HepG2 (cell line): Measurements from ENCODE around the gene CIITA. TPM values are rescaled to one million over a fixed set of nuclear protein-coding genes. Genes with fewer than 3 reads are reported as not detected.

Experiments used
- DR1 ChIP-seq: sonication (generic); formaldehyde crosslinking; IDR thresholded peaks from 2 replicates; pipeline ENCODE4 v1.8.0; 2021; ENCODE audit warnings: mild to moderate bottlenecking, missing genetic modification reagents, inconsistent platforms
- JUN ChIP-seq: sonication (generic); formaldehyde crosslinking; IDR thresholded peaks from 2 replicates; pipeline ENCODE4 v1.4.0; 2020; ENCODE audit warnings: mild to moderate bottlenecking, missing genetic modification reagents
- MIER2 ChIP-seq: IDR thresholded peaks from 2 replicates; pipeline ENCODE4 v1.6.1; 2016; ENCODE audit warnings: missing biosample characterization, missing genetic modification reagents
- NCOR1 ChIP-seq: fragments of 200-600 bp; sonication (generic); IDR thresholded peaks from 2 replicates; pipeline ENCODE4 v1.7.0; 2017; ENCODE audit warnings: antibody characterized with exemption, low read length, borderline replicate concordance
- SATB2 ChIP-seq: sonication (generic); formaldehyde crosslinking; IDR thresholded peaks from 2 replicates; pipeline ENCODE4 v1.5.0; 2020; ENCODE audit warnings: missing genetic modification reagents
- SP1 ChIP-seq, 2 experiments: fragments of 450-650 bp in 1 of 2; sonication (generic) in 1 of 2; formaldehyde crosslinking in 1 of 2; IDR thresholded peaks; 2 replicates each; pipeline versions ENCODE4 v1.4.0 to v1.6.1; 2016 to 2020; ENCODE audit warnings: missing genetic modification reagents in 1 of 2
- SRSF1 ChIP-seq: fragments of 200-400 bp; formaldehyde crosslinking; optimal IDR thresholded peaks from 2 replicates; pipeline ENCODE3; 2017; ENCODE audit warnings: mild to moderate bottlenecking, low read depth, low read length, moderate library complexity
- STAG1 ChIP-seq: sonication (generic); formaldehyde crosslinking; IDR thresholded peaks from 2 replicates; pipeline ENCODE4 v1.4.0; 2020; ENCODE audit warnings: missing genetic modification reagents
- ZFY ChIP-seq: sonication (generic); formaldehyde crosslinking; IDR thresholded peaks from 2 replicates; pipeline ENCODE4 v1.4.0; 2020; ENCODE audit warnings: missing genetic modification reagents
- ZNF274 ChIP-seq: sonication (generic); formaldehyde crosslinking; IDR thresholded peaks from 2 replicates; pipeline ENCODE4 v1.5.1; 2020; ENCODE audit warnings: mild to moderate bottlenecking, missing genetic modification reagents
- ZNF329 ChIP-seq: sonication (generic); formaldehyde crosslinking; IDR thresholded peaks from 2 replicates; pipeline ENCODE4 v1.9.0; 2021; ENCODE audit warnings: low read depth, mild to moderate bottlenecking, missing genetic modification reagents
- ZNF746 ChIP-seq: sonication (generic); formaldehyde crosslinking; IDR thresholded peaks from 2 replicates; pipeline ENCODE4 v1.8.0; 2022; ENCODE audit warnings: mild to moderate bottlenecking, missing genetic modification reagents
- polyA plus RNA-seq, 8 experiments: library from polyadenylated mRNA; depleted of rRNA in 3 of 8; stranded (reverse) in 7 of 8; unstranded in 1 of 8; fragments of >200 nt; fragmentation: Illumina TruSeq in 4 of 8; extraction: Trizol in 4 of 8; gene quantifications; 2 replicates each; pipeline versions ENCODE4 v1.2.1 to v1.2.3, GENCODE V29; 2011 to 2016; ENCODE audit warnings: low read depth in 4 of 8, missing spikeins in 1 of 8, mixed read lengths in 1 of 8; ENCODE audit not compliant: insufficient read depth in 1 of 8
- total RNA-seq, 5 experiments: library from RNA; depleted of rRNA; stranded (reverse); fragments of >200 nt; fragmentation: Illumina TruSeq; extraction: Trizol; gene quantifications; 2 replicates each; pipeline ENCODE4 v1.2.3, GENCODE V29; 2016; ENCODE audit warnings: low read depth in 1 of 5
- TF ChIP-seq, protein P1 (sequence below): sonication (generic); formaldehyde crosslinking; IDR thresholded peaks from 2 replicates; pipeline ENCODE4 v1.5.1; 2020; ENCODE audit warnings: missing genetic modification reagents, mild to moderate bottlenecking, borderline replicate concordance
- TF ChIP-seq, protein P2 (sequence below): sonication (generic); formaldehyde crosslinking; IDR thresholded peaks from 2 replicates; pipeline ENCODE4 v1.5.0; 2020; ENCODE audit warnings: mild to moderate bottlenecking, missing genetic modification reagents
- TF ChIP-seq, protein P3 (sequence below): sonication (generic); formaldehyde crosslinking; IDR thresholded peaks from 2 replicates; pipeline ENCODE4 v1.4.0; 2020; ENCODE audit warnings: missing genetic modification reagents, mild to moderate bottlenecking, borderline replicate concordance
- TF ChIP-seq, protein P4 (sequence below): sonication (generic); formaldehyde crosslinking; IDR thresholded peaks from 2 replicates; pipeline ENCODE4 v1.4.0; 2020; ENCODE audit warnings: missing genetic modification reagents

CIITA gene
- total and polyA plus RNA-seq, 2 of the 13 experiments (the other 11 are each of a cell fraction or from before 2014, with no cell fraction given): 0.08 to 0.09 TPM

DNA sequence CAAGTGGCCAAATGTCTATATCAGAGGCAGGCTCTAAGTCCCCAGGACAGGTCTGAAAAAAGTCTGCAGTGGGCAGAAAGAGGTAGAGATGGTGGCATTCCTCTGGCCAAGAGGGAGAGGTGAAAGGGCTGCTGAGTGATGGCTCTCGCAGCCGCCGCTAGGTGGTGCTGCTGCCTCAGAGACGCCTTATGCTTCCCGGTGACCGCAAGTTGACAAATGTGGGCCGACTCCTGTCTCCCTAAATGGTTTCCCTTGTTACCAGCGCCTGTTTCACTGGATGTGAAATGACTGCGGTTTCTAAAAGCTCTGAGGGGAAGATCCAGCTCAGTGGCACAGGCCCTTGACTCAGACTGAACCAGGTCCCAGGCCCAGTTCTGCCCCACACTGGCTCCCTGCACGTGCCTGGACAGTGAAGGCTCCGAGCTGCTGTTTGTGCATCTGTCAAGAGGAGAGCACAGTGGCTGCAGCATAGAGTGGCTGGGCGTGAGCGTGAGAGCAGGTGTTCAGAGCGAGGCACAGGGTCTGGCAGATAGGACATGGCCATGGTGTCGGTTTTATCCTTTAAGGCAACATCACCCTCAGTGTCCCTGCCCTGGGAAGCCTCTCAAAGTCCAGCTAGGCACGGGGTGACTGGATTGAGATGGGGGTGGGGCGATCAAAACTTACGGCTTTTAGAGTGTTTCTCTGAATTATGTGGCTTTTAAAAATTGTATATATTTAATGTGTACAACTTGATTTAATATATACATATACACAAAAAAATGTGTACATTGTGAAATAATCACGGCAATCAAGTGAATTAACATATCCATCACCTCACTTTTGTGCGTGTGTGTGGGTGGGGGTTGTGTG, 87.3 kb downstream of the CIITA start (continued):
- TF ChIP-seq NCOR1 (no peak), SRSF1 (no peak), STAG1 (CRISPR knock-in tag) (peak; percentile 99), ZNF329 (CRISPR knock-in tag) (no peak), ZFY (CRISPR knock-in tag) (no peak; the same call in 1 of the 2 replicates), JUN (CRISPR knock-in tag) (no peak), MIER2 (no peak), SATB2 (CRISPR knock-in tag) (no peak), ZNF274 (CRISPR knock-in tag) (peak; percentile 39; the same call in 1 of the 2 replicates), DR1 (CRISPR knock-in tag) (no peak; the same call in 1 of the 2 replicates), ZNF746 (CRISPR knock-in tag) (peak; percentile 60; the same call in 1 of the 2 replicates), SP1 (IDR thresholded peaks at IDR 0.05) (no peak), SP1 (CRISPR knock-in tag; IDR thresholded peaks at IDR 0.05) (peak; percentile 7; the same call in 1 of the 2 replicates)
- TF ChIP-seq, protein P1, sequence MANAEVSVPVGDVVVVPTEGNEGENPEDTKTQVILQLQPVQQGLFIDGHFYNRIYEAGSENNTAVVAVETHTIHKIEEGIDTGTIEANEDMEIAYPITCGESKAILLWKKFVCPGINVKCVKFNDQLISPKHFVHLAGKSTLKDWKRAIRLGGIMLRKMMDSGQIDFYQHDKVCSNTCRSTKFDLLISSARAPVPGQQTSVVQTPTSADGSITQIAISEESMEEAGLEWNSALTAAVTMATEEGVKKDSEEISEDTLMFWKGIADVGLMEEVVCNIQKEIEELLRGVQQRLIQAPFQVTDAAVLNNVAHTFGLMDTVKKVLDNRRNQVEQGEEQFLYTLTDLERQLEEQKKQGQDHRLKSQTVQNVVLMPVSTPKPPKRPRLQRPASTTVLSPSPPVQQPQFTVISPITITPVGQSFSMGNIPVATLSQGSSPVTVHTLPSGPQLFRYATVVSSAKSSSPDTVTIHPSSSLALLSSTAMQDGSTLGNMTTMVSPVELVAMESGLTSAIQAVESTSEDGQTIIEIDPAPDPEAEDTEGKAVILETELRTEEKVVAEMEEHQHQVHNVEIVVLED: peak; percentile 37; the same call in 1 of the 2 replicates
- TF ChIP-seq, protein P2, sequence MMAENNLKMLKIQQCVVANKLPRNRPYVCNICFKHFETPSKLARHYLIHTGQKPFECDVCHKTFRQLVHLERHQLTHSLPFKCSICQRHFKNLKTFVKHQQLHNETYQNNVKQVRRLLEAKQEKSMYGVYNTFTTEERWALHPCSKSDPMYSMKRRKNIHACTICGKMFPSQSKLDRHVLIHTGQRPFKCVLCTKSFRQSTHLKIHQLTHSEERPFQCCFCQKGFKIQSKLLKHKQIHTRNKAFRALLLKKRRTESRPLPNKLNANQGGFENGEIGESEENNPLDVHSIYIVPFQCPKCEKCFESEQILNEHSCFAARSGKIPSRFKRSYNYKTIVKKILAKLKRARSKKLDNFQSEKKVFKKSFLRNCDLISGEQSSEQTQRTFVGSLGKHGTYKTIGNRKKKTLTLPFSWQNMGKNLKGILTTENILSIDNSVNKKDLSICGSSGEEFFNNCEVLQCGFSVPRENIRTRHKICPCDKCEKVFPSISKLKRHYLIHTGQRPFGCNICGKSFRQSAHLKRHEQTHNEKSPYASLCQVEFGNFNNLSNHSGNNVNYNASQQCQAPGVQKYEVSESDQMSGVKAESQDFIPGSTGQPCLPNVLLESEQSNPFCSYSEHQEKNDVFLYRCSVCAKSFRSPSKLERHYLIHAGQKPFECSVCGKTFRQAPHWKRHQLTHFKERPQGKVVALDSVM (CRISPR knock-in tag): no peak
- TF ChIP-seq, protein P3, sequence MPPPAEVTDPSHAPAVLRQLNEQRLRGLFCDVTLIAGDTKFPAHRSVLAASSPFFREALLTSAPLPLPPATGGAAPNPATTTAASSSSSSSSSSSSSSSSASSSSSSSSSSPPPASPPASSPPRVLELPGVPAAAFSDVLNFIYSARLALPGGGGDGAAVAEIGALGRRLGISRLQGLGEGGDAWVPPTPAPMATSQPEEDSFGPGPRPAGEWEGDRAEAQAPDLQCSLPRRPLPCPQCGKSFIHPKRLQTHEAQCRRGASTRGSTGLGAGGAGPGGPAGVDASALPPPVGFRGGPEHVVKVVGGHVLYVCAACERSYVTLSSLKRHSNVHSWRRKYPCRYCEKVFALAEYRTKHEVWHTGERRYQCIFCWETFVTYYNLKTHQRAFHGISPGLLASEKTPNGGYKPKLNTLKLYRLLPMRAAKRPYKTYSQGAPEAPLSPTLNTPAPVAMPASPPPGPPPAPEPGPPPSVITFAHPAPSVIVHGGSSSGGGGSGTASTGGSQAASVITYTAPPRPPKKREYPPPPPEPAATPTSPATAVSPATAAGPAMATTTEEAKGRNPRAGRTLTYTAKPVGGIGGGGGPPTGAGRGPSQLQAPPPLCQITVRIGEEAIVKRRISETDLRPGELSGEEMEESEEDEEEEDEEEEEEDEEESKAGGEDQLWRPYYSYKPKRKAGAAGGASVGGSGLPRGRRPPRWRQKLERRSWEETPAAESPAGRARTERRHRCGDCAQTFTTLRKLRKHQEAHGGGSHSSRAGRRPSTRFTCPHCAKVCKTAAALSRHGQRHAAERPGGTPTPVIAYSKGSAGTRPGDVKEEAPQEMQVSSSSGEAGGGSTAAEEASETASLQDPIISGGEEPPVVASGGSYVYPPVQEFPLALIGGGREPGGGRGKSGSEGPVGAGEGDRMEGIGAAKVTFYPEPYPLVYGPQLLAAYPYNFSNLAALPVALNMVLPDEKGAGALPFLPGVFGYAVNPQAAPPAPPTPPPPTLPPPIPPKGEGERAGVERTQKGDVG: peak; percentile 56; the same call in 1 of the 2 replicates
- TF ChIP-seq, protein P4, sequence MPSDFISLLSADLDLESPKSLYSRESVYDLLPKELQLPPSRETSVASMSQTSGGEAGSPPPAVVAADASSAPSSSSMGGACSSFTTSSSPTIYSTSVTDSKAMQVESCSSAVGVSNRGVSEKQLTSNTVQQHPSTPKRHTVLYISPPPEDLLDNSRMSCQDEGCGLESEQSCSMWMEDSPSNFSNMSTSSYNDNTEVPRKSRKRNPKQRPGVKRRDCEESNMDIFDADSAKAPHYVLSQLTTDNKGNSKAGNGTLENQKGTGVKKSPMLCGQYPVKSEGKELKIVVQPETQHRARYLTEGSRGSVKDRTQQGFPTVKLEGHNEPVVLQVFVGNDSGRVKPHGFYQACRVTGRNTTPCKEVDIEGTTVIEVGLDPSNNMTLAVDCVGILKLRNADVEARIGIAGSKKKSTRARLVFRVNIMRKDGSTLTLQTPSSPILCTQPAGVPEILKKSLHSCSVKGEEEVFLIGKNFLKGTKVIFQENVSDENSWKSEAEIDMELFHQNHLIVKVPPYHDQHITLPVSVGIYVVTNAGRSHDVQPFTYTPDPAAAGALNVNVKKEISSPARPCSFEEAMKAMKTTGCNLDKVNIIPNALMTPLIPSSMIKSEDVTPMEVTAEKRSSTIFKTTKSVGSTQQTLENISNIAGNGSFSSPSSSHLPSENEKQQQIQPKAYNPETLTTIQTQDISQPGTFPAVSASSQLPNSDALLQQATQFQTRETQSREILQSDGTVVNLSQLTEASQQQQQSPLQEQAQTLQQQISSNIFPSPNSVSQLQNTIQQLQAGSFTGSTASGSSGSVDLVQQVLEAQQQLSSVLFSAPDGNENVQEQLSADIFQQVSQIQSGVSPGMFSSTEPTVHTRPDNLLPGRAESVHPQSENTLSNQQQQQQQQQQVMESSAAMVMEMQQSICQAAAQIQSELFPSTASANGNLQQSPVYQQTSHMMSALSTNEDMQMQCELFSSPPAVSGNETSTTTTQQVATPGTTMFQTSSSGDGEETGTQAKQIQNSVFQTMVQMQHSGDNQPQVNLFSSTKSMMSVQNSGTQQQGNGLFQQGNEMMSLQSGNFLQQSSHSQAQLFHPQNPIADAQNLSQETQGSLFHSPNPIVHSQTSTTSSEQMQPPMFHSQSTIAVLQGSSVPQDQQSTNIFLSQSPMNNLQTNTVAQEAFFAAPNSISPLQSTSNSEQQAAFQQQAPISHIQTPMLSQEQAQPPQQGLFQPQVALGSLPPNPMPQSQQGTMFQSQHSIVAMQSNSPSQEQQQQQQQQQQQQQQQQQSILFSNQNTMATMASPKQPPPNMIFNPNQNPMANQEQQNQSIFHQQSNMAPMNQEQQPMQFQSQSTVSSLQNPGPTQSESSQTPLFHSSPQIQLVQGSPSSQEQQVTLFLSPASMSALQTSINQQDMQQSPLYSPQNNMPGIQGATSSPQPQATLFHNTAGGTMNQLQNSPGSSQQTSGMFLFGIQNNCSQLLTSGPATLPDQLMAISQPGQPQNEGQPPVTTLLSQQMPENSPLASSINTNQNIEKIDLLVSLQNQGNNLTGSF (CRISPR knock-in tag): no peak
